Measurements from ENCODE around the gene PGAM2.

Gene PGAM2

GRCh38 chr7:44076101-44076895 lies 10.9 kb upstream of the PGAM2 start:
- ATAC-seq = no peak
- TF ChIP-seq ZNF8 (CRISPR knock-in tag; IDR thresholded peaks at IDR 0.05) (no peak), CSDC2 (CRISPR knock-in tag; IDR thresholded peaks at IDR 0.05) (no peak), PATZ1 (CRISPR knock-in tag; IDR thresholded peaks at IDR 0.05; ENCODE audit: borderline replicate concordance) (no peak), ZFP30 (CRISPR knock-in tag; IDR thresholded peaks at IDR 0.05) (no peak), TCF4 (CRISPR knock-in tag; IDR thresholded peaks at IDR 0.05; ENCODE audit: borderline replicate concordance) (no peak), ARNTL (CRISPR knock-in tag; IDR thresholded peaks at IDR 0.05; ENCODE audit: borderline replicate concordance, low read depth) (no peak), TOX (CRISPR knock-in tag; IDR thresholded peaks at IDR 0.05; ENCODE audit: borderline replicate concordance) (no peak), GLIS3 (CRISPR knock-in tag; IDR thresholded peaks at IDR 0.05) (no peak), ESRRG (CRISPR knock-in tag; IDR thresholded peaks at IDR 0.05) (no peak), ZNF70 (CRISPR knock-in tag; IDR thresholded peaks at IDR 0.05) (no peak), OSR1 (CRISPR knock-in tag; IDR thresholded peaks at IDR 0.05) (no peak), ZNF565 (CRISPR knock-in tag; conservative IDR thresholded peaks at IDR 0.05; ENCODE audit: low read depth) (no peak), PPARA (CRISPR knock-in tag; IDR thresholded peaks at IDR 0.05; ENCODE audit: borderline replicate concordance) (no peak), TSHZ2 (CRISPR knock-in tag; IDR thresholded peaks at IDR 0.05) (no peak), ZC3H10 (CRISPR knock-in tag; IDR thresholded peaks at IDR 0.05) (no peak)

GRCh38 chr7:44075296-44076075 lies 10.1 kb upstream of the PGAM2 start:
- no peak for ATAC-seq
- TF ChIP-seq RARB (CRISPR knock-in tag; IDR thresholded peaks at IDR 0.05) (no peak), BACH2 (CRISPR knock-in tag; IDR thresholded peaks at IDR 0.05; ENCODE audit: borderline replicate concordance) (no peak), TSHZ2 (CRISPR knock-in tag; IDR thresholded peaks at IDR 0.05) (no peak), TCF4 (CRISPR knock-in tag; IDR thresholded peaks at IDR 0.05; ENCODE audit: borderline replicate concordance) (no peak), PPARA (CRISPR knock-in tag; IDR thresholded peaks at IDR 0.05; ENCODE audit: borderline replicate concordance) (no peak), CSRNP3 (CRISPR knock-in tag; IDR thresholded peaks at IDR 0.05) (no peak), OSR1 (CRISPR knock-in tag; IDR thresholded peaks at IDR 0.05) (no peak), ESRRG (CRISPR knock-in tag; IDR thresholded peaks at IDR 0.05) (no peak)

- no peak for ATAC-seq
Measured at GRCh38 chr7:44074349-44074695, 9.0 kb upstream of the PGAM2 start.

More at GRCh38 chr7:44074349-44074695, 9.0 kb upstream of the PGAM2 start:
- no peak for TF ChIP-seq SNAI2 (CRISPR knock-in tag; IDR thresholded peaks at IDR 0.05)
- TF ChIP-seq TCF4 (CRISPR knock-in tag; IDR thresholded peaks at IDR 0.05; ENCODE audit: borderline replicate concordance) = no peak
- no peak for TF ChIP-seq CSRNP3 (CRISPR knock-in tag; IDR thresholded peaks at IDR 0.05)
- TF ChIP-seq ESRRG (CRISPR knock-in tag; IDR thresholded peaks at IDR 0.05) = no peak

All from SK-N-SH treated with all-trans-retinoic acid at 6 μM for 48 hours (cell line).